B cell (primary cell): ENCODE data around the gene ACOD1.

Experiments used
- EZH2 ChIP-seq: IDR thresholded peaks from 2 replicates; pipeline ENCODE4 v1.6.1; 2012; ENCODE audit warnings: borderline replicate concordance, low read depth, mild to moderate bottlenecking, moderate library complexity, low read length; ENCODE audit not compliant: insufficient read depth, poor library complexity, severe bottlenecking
- TF ChIP-seq, protein P1 (sequence below): fragments of 200-600 bp; IDR thresholded peaks from one replicate; pipeline ENCODE4 v1.8.0; 2022; ENCODE audit warnings: antibody characterized with exemption, mild to moderate bottlenecking

DNA sequence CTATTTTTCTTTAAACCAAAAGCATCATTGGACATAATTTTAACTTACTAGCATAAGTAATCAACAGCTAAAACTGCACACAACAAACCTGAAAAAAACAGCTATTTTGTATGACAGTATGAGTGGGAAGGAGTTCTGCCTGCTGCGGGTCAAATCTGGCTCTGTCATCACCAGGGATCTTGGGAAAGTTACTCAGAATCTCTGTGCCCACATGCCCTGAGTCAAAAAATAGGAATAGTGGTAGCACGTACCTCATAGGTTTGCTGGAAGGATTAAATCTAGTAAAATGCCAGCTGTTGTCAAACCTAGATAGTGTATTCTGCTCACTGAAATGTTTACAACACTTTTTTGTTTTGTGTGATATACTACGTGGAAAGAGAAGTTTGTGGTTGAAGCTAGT lies 44.7 kb downstream of the ACOD1 start:
- TF ChIP-seq, protein P1, sequence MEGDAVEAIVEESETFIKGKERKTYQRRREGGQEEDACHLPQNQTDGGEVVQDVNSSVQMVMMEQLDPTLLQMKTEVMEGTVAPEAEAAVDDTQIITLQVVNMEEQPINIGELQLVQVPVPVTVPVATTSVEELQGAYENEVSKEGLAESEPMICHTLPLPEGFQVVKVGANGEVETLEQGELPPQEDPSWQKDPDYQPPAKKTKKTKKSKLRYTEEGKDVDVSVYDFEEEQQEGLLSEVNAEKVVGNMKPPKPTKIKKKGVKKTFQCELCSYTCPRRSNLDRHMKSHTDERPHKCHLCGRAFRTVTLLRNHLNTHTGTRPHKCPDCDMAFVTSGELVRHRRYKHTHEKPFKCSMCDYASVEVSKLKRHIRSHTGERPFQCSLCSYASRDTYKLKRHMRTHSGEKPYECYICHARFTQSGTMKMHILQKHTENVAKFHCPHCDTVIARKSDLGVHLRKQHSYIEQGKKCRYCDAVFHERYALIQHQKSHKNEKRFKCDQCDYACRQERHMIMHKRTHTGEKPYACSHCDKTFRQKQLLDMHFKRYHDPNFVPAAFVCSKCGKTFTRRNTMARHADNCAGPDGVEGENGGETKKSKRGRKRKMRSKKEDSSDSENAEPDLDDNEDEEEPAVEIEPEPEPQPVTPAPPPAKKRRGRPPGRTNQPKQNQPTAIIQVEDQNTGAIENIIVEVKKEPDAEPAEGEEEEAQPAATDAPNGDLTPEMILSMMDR: no peak
- no peak for TF ChIP-seq EZH2
